C4-2B (cell line): ENCODE results near the gene NUP42.

Experiments
- H3K27ac ChIP-seq: fragments of 450-650 bp; 2 replicates; pipeline ENCODE4 v1.5.1; 2017
- ZFX ChIP-seq: fragments of 450-650 bp; IDR thresholded peaks from 2 replicates; pipeline ENCODE4 v1.6.1; 2017
- TF ChIP-seq, protein P1 (sequence below): fragments of 450-650 bp; conservative IDR thresholded peaks from 2 replicates; pipeline ENCODE4 v1.5.1; 2017; ENCODE audit warnings: mild to moderate bottlenecking

Gene NUP42

DNA sequence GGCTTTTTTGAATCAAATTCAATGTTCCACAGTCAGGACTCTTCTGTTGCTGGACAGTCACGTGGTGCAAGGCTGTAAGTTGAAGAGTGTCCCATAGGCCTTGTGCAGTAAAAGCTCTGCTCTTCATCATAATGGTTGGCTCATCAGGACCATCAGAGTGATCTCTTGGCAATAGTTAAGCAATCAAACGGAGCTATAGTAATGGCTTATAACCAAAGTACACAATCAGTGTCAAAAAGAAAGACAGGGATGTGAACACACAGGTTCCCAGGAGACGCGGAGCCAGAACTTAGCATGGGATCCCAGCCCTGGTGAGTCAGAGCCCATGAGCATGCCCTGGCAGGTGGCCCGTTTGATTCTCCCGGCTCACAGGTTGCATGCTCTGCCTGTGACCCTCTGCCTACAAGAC is 54.0 kb downstream of the NUP42 start:
- TF ChIP-seq ZFX: no peak
- TF ChIP-seq, protein P1, sequence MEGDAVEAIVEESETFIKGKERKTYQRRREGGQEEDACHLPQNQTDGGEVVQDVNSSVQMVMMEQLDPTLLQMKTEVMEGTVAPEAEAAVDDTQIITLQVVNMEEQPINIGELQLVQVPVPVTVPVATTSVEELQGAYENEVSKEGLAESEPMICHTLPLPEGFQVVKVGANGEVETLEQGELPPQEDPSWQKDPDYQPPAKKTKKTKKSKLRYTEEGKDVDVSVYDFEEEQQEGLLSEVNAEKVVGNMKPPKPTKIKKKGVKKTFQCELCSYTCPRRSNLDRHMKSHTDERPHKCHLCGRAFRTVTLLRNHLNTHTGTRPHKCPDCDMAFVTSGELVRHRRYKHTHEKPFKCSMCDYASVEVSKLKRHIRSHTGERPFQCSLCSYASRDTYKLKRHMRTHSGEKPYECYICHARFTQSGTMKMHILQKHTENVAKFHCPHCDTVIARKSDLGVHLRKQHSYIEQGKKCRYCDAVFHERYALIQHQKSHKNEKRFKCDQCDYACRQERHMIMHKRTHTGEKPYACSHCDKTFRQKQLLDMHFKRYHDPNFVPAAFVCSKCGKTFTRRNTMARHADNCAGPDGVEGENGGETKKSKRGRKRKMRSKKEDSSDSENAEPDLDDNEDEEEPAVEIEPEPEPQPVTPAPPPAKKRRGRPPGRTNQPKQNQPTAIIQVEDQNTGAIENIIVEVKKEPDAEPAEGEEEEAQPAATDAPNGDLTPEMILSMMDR: no peak
- H3K27ac ChIP-seq: no peak overlapping the region

DNA sequence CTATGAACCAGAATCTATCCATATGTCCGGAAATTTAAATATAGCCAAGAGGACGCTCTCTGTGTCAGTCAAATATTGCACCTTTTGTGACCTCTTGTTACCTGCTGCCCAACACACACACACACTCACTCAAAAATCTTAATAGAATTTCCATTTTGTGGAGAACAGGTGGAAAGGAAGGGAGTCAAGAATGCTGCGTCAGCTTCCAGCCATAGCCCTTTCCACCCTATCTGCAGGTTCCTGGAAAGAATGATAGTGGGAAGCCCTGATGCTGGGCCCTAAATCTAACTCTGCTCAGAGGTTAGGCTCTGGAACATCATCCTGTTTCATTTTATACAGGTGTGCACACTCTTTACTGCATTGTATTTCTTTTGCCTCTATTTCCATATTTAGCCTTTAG is 55.2 kb downstream of the NUP42 start:
- no peak overlapping the region for H3K27ac ChIP-seq
- TF ChIP-seq ZFX: no peak
- TF ChIP-seq, protein P1: no peak

DNA sequence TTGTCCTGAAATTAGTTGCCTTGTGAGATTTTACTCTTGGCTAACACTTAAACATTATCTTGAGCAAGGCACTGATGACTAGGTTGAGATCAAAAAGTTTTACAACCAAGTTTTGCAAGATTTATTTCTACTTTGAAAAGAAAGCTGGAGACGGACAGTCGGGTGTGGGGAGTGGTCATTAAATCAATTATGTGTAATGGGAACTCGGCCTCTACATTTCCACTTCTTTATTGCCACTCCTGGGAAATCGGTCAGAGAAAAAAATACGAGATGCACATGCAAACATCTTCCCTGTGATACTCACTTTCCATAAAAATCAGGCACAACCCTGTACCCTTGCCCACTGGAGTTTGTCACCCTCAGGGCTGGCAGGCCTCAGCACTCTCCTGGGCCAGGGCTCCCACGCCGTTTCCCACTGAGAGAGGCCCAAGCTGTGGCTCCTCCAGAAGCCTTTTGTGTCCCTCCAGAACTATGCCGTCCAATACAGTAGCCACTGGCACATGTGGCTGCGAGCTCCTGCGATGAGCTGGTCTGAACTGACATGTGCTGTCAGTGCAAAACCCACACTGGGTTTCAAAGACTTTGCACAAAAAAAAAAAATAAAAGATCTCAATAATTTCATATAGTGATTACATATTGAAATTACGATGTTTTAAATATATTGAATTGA is 57.3 kb downstream of the NUP42 start:
- no peak for TF ChIP-seq ZFX
- TF ChIP-seq, protein P1: no peak
- no peak overlapping the region for H3K27ac ChIP-seq

DNA sequence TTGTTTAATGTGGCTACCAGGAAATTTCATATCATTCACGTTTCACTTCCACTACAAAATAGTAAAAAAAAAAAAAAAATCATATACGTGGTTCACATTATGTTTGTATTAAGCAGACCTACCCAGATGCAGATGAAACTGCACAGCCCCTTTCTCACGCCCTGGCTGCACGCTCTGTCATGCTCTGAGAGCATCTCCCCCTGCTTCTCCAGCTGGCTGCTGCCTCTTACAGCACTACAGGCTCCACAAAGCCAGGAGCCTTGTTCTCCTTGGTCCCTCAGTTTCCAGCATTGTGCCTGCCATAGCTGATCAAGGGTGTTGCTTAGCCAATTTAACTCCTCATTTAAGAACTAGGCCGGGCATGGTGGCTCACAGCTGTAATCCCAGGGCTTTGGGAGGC is 57.9 kb downstream of the NUP42 start:
- H3K27ac ChIP-seq: no peak overlapping the region
- no peak for TF ChIP-seq ZFX

DNA sequence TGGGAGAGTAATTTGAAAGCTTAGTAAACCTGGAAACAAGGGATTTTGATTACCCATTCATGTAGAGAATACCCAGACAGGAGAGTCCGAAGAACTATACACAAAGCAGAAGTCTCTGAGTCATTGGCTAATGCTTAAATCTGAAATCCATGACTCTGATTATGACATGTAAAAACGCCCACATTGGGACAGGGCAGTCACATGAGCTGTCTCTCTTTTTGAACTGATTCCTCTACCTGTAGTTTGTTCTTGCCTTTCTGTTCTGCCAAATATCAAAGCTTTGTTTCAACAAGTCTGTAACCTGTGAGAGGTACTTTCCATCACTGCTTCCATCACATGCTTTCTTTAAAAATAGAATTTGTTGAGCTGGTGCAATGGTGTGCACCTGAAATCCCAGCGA is 60.5 kb downstream of the NUP42 start:
- TF ChIP-seq, protein P1: no peak
- no peak for TF ChIP-seq ZFX
- H3K27ac ChIP-seq: no peak overlapping the region

DNA sequence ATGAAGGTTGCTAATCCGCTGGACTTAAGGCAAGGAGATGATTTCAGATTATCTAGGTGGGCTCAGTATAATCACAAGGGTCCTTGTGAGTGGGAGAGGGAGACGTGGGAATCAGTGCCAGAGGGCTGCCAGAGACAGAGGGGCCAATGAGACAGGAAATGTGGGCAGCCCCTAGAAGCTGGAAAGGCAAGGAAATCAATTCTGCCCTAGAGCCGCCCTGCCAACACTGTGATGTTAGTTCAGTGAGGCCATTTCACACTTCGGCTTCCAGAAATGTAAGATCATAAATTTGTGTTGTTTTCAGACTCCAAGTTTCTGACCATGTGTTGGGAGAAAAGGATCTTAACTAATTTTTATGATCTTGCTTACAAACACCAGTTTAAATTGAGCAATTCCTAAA is 61.1 kb downstream of the NUP42 start:
- no peak overlapping the region for H3K27ac ChIP-seq

DNA sequence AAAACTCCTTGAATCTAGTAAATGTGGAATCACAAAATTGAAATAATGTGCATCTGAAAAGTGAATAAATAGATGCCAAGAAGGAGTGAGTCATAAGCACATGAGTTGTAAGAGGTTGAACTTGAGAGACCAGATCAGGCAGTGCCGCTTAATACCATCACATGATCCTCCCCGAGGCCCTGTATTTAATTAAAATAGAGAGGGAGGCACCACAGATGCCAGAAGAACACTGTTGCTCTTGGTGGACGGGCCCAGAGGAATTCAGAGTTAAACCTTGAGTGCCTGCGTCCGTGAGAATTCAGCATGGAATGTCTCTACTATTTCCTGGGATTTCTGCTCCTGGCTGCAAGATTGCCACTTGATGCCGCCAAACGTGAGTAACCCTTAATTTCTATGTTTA is 64.7 kb downstream of the NUP42 start, which contains the start of gene GPNMB:
TSS of gene GPNMB (plus strand) at position 221 of the 400 bp plus-strand sequence. CDS start at position 304, 83 bp downstream.
- TF ChIP-seq, protein P1: no peak
- no peak for TF ChIP-seq ZFX
- no peak within 1 kb of the TSS for H3K27ac ChIP-seq

More for the DNA sequence above, 61.1 kb downstream of the NUP42 start:
- TF ChIP-seq ZFX: no peak
- TF ChIP-seq, protein P1: no peak

DNA sequence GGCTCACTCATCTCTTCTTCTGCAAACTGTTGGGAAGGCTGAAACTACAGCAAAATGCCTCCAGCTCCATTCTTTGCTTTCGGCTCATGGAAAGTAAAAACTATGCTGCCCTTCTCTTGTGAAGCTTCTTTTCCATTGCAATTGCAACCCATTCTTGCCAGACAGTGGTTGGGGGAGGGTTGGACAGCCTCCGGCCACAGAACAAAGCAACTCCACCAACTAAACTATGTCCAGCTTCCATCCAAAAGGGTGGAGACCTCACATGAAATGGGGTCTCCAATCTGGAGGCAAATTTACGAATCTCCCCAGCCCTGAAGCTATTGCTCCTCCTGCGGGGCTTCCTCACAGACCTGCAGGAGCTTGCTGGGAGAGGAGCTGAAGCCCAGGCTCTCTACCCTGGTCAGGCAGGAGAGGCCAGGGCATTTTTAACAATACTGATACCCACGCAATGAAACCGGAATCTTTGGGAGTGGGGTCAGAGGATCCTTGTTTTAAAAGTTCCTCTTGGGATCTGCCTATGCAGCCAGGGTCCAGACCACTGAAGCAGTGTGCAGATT is 65.3 kb downstream of the NUP42 start:
- TF ChIP-seq, protein P1: no peak
- no peak for TF ChIP-seq ZFX
- no peak overlapping the region for H3K27ac ChIP-seq
